ENCODE results near the gene FCF1.

The FCF1 gene

DNA sequence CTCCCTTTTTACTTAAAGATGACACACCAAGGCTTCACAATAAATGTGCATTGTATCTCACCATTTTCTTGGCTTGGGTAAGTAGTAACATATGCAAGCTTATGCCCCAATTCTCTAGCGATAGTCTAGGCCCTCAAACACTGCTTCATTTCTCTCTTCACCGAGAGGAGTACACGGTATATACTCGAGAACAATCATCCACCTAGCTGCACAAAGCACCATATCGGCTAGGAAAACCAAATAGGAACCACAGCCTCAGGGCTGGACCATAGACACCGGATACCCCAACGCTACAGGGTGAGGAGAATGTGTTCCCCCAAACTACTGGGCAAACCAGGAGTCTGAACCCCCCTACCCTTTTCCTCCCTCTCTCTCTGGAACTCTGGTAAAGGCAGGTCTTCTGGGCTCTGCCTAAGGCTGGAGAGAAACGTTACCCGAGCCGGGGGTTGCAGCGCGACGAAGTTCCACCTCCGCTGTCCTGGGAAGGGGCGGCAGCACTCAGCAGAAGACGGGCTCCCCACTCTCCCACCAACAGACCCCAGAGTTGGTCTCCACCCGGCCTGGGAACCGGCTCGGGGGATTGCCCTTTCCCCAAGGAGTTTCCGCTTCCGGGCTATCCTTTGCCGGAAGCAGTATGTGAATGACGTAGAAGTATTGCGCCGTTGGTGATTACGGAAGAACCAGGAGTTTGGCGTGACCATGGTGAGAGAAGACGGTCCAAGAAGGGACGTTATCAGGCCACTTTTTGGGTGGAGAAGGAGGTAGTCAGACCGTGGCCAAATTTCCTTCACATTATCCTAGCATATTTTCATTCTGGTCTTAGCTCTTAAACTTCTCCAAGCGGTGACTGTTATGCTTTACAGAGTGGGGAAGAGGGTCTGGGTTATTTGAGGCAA lies at the start of gene FCF1, which contains the start of gene AREL1:
Gene FCF1, plus strand, starts transcription at position 646 of the 896 bp plus-strand sequence. Its CDS starts 54 bp downstream, at position 700.
Gene AREL1, minus strand, starts transcription at position 582 of the 896 bp plus-strand sequence. CDS start 27,465 bp downstream, outside the sequence.
- H3K27me3 Mint-ChIP-seq: no peaks in the 10 kb centered on the region
- H3K36me3 Mint-ChIP-seq (ENCODE audit: low read depth): peaks cover 43% of the 10 kb centered on the region
- intact Hi-C loops (cut with micrococcal nuclease): loop anchor here (2.0 to 5.0 kb wide), 3 partner anchors 50 to 220 kb away; partner anchors contain the start of genes ISCA2, NPC2 and YLPM1
- H3K27ac Mint-ChIP-seq: peak within 1 kb of the TSS; percentile 98
- H3K9me3 Mint-ChIP-seq: no peaks in the 10 kb centered on the region
- peak within 1 kb of the TSS; percentile 94 for H3K4me3 Mint-ChIP-seq
- peaks cover 18% of the 10 kb centered on the region for H3K4me1 Mint-ChIP-seq (ENCODE audit: low read depth)

GRCh38 chr14:74663884-74664283 lies 49.1 kb upstream of the FCF1 start:
- Mint-ChIP-seq H3K27me3 (no peaks in the 10 kb centered on the region), H3K4me3 (no peak overlapping the region), H3K36me3 (ENCODE audit: low read depth) (peaks cover 97% of the 10 kb centered on the region), H3K4me1 (ENCODE audit: low read depth) (no peaks in the 10 kb centered on the region), H3K9me3 (no peaks in the 10 kb centered on the region), H3K27ac (no peak overlapping the region)
- intact Hi-C loops (cut with micrococcal nuclease): no loop called here

GRCh38 chr14:74664717-74665116 lies 48.2 kb upstream of the FCF1 start:
- H3K9me3 Mint-ChIP-seq: no peaks in the 10 kb centered on the region
- H3K27ac Mint-ChIP-seq: no peak overlapping the region
- no peak overlapping the region for H3K4me3 Mint-ChIP-seq
- H3K4me1 Mint-ChIP-seq (ENCODE audit: low read depth): no peaks in the 10 kb centered on the region
- H3K36me3 Mint-ChIP-seq (ENCODE audit: low read depth): peaks cover 97% of the 10 kb centered on the region
- H3K27me3 Mint-ChIP-seq: no peaks in the 10 kb centered on the region
- intact Hi-C loops (cut with micrococcal nuclease): no loop called here

GRCh38 chr14:74667758-74668157 lies 45.2 kb upstream of the FCF1 start:
- Mint-ChIP-seq H3K27ac (no peak overlapping the region), H3K27me3 (no peaks in the 10 kb centered on the region), H3K9me3 (no peaks in the 10 kb centered on the region), H3K4me3 (no peak overlapping the region), H3K4me1 (ENCODE audit: low read depth) (peaks cover 8% of the 10 kb centered on the region), H3K36me3 (ENCODE audit: low read depth) (peaks cover 96% of the 10 kb centered on the region)
- intact Hi-C loops (cut with micrococcal nuclease): no loop called here

DNA sequence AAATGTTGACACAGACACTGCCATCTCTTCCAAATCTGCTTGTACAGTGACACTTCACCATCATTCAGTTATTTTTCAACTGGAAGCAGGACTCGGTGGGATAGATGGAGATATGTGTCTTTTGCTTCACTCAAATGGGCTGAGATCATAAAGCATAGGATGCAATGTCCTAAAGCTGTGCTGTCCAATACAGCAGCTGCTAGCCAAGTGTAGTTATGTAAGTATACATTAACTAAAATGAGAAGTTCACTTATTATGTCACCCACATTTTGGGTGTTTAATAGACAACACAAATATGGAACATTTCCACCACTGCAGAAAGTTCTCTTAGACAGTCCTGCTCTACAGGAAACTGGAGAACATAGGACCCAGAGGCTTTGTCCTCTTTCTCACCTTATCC lies 43.7 kb upstream of the FCF1 start:
- Mint-ChIP-seq H3K4me3 (no peak overlapping the region), H3K27ac (no peak overlapping the region), H3K9me3 (no peaks in the 10 kb centered on the region), H3K27me3 (no peaks in the 10 kb centered on the region), H3K36me3 (ENCODE audit: low read depth) (peaks cover 96% of the 10 kb centered on the region), H3K4me1 (ENCODE audit: low read depth) (peaks cover 8% of the 10 kb centered on the region)
- intact Hi-C loops (cut with micrococcal nuclease): no loop called here

DNA sequence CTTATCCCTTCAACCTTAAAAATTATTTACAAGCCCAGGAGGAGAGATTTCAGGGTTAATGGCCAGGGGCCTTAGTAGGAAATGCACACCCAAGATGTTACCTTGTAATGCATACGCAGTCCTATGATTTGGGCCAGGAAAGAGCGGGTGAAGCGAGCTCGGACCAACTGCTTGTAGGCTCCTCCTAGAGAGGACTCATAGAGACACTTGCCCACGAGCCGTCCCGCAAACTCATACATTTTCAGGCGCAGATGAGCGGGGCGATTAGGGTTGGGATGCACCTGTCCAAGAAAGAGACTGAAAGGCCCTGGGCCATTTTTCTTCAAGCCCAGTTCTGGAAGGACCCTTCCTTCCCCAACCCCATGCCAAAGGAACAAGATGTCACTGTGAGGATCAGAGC lies 43.1 kb upstream of the FCF1 start:
- no peak overlapping the region for H3K4me3 Mint-ChIP-seq
- no peaks in the 10 kb centered on the region for H3K27me3 Mint-ChIP-seq
- peaks cover 8% of the 10 kb centered on the region for H3K4me1 Mint-ChIP-seq (ENCODE audit: low read depth)
- peaks cover 96% of the 10 kb centered on the region for H3K36me3 Mint-ChIP-seq (ENCODE audit: low read depth)
- H3K27ac Mint-ChIP-seq: no peak overlapping the region
- intact Hi-C loops (cut with micrococcal nuclease): no loop called here
- no peaks in the 10 kb centered on the region for H3K9me3 Mint-ChIP-seq

DNA sequence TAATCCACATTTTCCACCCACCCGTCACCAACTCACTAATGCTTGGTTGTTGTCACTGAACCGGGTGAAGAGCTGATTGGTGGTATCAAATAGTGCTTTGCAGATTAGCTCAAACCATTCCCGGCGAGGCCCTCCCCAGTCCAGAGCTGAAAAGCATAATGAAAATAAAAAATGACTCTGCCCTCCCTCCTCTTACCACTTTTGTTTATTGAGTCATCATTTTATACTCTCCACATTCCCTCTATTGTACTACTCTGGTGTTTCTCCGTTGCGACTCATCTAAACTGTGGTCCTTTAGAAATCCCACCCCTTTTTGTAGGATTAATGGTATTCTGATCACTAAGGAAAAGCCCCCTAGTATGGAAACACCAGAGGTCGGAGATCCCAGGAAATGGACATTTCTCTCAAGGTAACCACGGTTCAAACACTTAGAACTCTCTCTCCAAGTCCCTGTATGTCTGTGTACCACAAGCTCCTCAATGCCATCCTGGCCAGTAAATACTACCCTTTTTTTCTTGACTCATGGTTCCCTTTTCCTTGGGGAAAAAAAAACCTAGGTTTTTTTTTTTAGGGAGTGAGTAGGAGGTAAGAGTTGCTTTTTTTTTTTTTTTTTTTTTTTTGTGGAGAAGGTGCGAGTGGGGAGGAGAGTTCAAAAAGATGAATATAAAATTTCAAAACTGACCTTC lies 42.1 kb upstream of the FCF1 start:
- intact Hi-C loops (cut with micrococcal nuclease): no loop called here
- Mint-ChIP-seq H3K27ac (no peak overlapping the region), H3K9me3 (no peaks in the 10 kb centered on the region), H3K27me3 (no peaks in the 10 kb centered on the region), H3K4me3 (no peak overlapping the region), H3K4me1 (ENCODE audit: low read depth) (peaks cover 8% of the 10 kb centered on the region), H3K36me3 (ENCODE audit: low read depth) (peaks cover 96% of the 10 kb centered on the region)

GRCh38 chr14:74671789-74672188 lies 41.2 kb upstream of the FCF1 start:
- intact Hi-C loops (cut with micrococcal nuclease): no loop called here
- Mint-ChIP-seq H3K9me3 (no peaks in the 10 kb centered on the region), H3K36me3 (ENCODE audit: low read depth) (peaks cover 96% of the 10 kb centered on the region), H3K27me3 (no peaks in the 10 kb centered on the region), H3K4me3 (no peak overlapping the region), H3K27ac (no peak overlapping the region), H3K4me1 (ENCODE audit: low read depth) (peaks cover 8% of the 10 kb centered on the region)

- intact Hi-C loops (cut with micrococcal nuclease): no loop called here
- Mint-ChIP-seq H3K36me3 (ENCODE audit: low read depth) (peaks cover 99% of the 10 kb centered on the region), H3K4me3 (no peak overlapping the region), H3K9me3 (no peaks in the 10 kb centered on the region), H3K27ac (no peak overlapping the region), H3K4me1 (ENCODE audit: low read depth) (peaks cover 8% of the 10 kb centered on the region), H3K27me3 (no peaks in the 10 kb centered on the region)
Measured at GRCh38 chr14:74673768-74674167, 39.2 kb upstream of the FCF1 start.

DNA sequence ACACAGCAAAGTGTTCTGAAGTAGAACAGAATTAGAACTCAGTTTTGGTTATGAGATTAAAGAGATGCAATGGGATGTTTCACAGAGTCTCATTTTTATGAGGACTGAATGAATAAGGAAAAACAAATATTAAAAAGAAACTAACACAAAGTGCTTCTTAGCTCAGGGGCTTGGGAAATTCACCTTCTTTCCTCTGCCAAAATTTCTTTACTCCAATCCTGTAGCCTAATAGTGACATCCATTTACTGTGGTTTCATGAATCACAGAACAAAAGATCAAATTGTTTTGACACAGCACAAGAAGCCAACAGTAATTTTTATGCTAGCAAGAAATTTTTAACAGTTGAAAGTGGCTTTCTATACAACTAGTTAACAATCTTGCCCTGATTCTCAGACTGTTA lies 37.7 kb upstream of the FCF1 start:
- peaks cover 8% of the 10 kb centered on the region for H3K4me1 Mint-ChIP-seq (ENCODE audit: low read depth)
- no peaks in the 10 kb centered on the region for H3K9me3 Mint-ChIP-seq
- H3K4me3 Mint-ChIP-seq: no peak overlapping the region
- intact Hi-C loops (cut with micrococcal nuclease): no loop called here
- H3K27me3 Mint-ChIP-seq: no peaks in the 10 kb centered on the region
- peaks cover 99% of the 10 kb centered on the region for H3K36me3 Mint-ChIP-seq (ENCODE audit: low read depth)
- H3K27ac Mint-ChIP-seq: no peak overlapping the region

DNA sequence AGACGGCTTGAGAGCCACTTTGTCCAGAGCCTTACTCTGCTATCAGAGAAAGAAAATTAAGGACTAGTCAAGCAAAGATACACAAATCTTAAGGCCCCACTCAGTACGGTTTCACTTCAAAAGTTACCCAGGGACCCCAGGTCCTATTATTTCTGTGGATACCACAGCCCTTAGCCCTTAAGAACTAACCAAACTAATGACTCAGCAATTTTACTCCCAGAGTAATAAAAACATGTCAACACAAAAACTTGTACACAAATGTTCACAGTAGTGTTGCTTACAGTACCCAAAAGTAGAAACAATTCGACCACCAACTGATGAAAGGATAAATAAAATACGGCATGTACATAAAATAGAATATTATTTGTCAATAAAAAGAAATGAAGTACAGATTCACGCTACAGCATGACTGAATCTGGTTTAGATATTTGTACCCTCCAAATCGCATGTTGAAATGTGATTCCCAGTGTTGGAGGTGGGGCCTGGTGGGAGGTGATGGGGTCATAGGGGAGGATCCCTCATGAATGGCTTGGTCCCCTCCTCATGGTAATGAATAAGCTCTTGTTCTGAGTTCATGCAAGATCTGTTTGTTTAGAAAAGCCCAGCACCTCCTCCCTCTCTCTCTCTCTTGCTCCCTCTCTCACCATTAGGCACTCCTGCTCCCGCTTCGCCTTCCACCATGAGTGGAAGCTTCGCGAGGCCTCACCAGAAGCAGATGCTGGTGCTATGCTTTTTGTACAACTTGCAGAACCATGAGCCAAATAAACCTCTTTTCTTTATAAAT lies 30.6 kb upstream of the FCF1 start:
- Mint-ChIP-seq H3K36me3 (ENCODE audit: low read depth) (peaks cover 80% of the 10 kb centered on the region), H3K4me3 (no peak overlapping the region), H3K9me3 (no peaks in the 10 kb centered on the region), H3K27me3 (no peaks in the 10 kb centered on the region), H3K27ac (no peak overlapping the region), H3K4me1 (ENCODE audit: low read depth) (peaks cover 31% of the 10 kb centered on the region)
- intact Hi-C loops (cut with micrococcal nuclease): no loop called here

DNA sequence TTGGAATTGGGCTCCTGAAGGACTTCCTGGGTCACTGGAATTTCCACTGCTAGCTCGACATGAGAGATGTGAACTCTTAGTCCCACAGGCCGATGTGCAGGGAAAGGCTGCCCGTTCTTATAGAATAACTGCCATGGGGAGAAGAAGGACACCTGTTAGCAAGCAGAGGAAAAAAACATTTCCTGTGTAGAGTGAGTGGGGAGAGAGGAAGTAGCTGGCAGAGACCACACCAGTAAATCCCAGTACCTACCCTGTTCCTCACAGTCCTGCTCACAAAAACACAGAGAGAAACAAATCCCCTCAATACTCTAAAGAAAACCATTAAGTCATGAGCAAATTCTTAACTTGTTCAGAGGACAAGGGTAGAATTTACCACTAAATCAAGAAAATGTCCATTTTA lies 29.5 kb upstream of the FCF1 start:
- peaks cover 77% of the 10 kb centered on the region for H3K36me3 Mint-ChIP-seq (ENCODE audit: low read depth)

DNA sequence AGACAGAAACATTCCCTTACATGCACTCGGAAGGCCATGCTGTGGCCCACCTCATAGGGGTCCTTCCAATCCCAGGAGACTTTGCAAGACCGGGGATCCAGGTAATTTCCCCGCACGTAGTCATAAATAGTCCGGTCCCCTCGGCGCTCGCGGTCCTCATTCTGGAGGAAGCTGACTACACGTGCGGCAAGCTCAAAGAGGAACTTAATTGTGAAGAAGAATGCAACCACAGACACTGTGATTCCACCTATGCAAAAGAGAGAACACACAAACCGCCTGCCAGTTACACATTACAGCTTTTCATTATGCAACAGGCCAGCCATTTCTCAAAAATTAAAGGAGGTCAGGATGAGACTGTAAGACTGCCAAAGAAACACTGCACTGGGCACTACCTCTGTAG lies 28.5 kb upstream of the FCF1 start:
- no peak overlapping the region for H3K4me3 Mint-ChIP-seq
- no peaks in the 10 kb centered on the region for H3K9me3 Mint-ChIP-seq
- H3K4me1 Mint-ChIP-seq (ENCODE audit: low read depth): peaks cover 31% of the 10 kb centered on the region
- no peaks in the 10 kb centered on the region for H3K27me3 Mint-ChIP-seq
- H3K36me3 Mint-ChIP-seq (ENCODE audit: low read depth): peaks cover 77% of the 10 kb centered on the region
- intact Hi-C loops (cut with micrococcal nuclease): no loop called here
- H3K27ac Mint-ChIP-seq: no peak overlapping the region

More for the DNA sequence above, 29.5 kb upstream of the FCF1 start:
- intact Hi-C loops (cut with micrococcal nuclease): no loop called here
- Mint-ChIP-seq H3K27ac (no peak overlapping the region), H3K9me3 (no peaks in the 10 kb centered on the region), H3K27me3 (no peaks in the 10 kb centered on the region), H3K4me1 (ENCODE audit: low read depth) (peaks cover 31% of the 10 kb centered on the region), H3K4me3 (no peak overlapping the region)

DNA sequence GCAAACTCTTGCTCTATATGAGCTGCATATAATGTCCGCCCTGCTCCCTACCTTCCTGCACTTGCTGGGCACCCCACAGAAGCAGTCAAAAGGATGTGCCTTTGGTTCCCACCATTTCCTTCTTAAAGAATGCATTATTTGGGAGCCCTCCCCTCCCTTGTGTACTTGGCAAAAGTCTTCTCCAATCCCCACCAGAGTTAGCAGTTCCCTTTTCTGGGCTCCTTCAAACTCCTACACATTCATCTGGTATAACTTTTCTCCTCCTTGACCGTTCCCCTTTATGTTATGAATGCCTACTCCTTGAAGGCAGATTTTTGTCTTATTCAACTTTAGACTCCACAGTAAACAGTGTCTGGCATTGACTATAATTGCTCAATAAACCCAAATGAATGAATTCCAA lies 27.9 kb upstream of the FCF1 start:
- Mint-ChIP-seq H3K4me1 (ENCODE audit: low read depth) (peaks cover 31% of the 10 kb centered on the region), H3K27ac (peak overlapping the region; percentile 65), H3K9me3 (no peaks in the 10 kb centered on the region), H3K36me3 (ENCODE audit: low read depth) (peaks cover 77% of the 10 kb centered on the region), H3K27me3 (no peaks in the 10 kb centered on the region), H3K4me3 (no peak overlapping the region)
- intact Hi-C loops (cut with micrococcal nuclease): no loop called here

Measured in dendritic cell treated with granulocyte-macrophage colony-stimulating factor and Interleukin-4, amounts not matched to agents 40 ng/mL and 50 ng/mL, for 4 days (primary cell).